GM23338 (cell line): ENCODE data around the gene CCDC117. TPM values are rescaled to one million over a fixed set of nuclear protein-coding genes. Genes with fewer than 3 reads are reported as not detected.
A peak's percentile ranks its signal among the peaks of the same experiment; 100 is the strongest.

Source experiments
- ATAC-seq: fragments of 200-7000 bp; cut with Tn5 transposase; 3 replicates; pipeline ENCODE4 v1.9.1; 2020
- DNase-seq: peaks from one replicate; pipeline ENCODE4 v3.0.0-alpha.2; 2015; ENCODE audit warnings: low spot score
- H2AFZ ChIP-seq: fragments of 200-600 bp; sonication (generic); 2 replicates; pipeline ENCODE4 v1.8.0; 2016; ENCODE audit warnings: antibody characterized with exemption, mild to moderate bottlenecking, moderate library complexity
- H3F3A ChIP-seq: fragments of 200-600 bp; sonication (generic); replicated peaks from 2 replicates; pipeline ENCODE4 v1.8.0; 2017; ENCODE audit warnings: antibody characterized with exemption, mixed run types, low read depth
- H3K27ac ChIP-seq: fragments of 200-600 bp; sonication (generic); 2 replicates; pipeline ENCODE4 v1.6.1; 2016; ENCODE audit warnings: low read depth
- H3K27me3 ChIP-seq: fragments of 200-600 bp; sonication (generic); 2 replicates; pipeline ENCODE4 v1.8.0; 2016; ENCODE audit warnings: mild to moderate bottlenecking, mixed run types, moderate library complexity; ENCODE audit not compliant: insufficient read depth
- H3K36me3 ChIP-seq: fragments of 200-600 bp; sonication (generic); 2 replicates; pipeline ENCODE4 v1.8.0; 2016; ENCODE audit warnings: mild to moderate bottlenecking; ENCODE audit not compliant: insufficient read depth
- H3K4me1 ChIP-seq: fragments of 200-600 bp; sonication (generic); 2 replicates; pipeline ENCODE4 v1.8.0; 2016; ENCODE audit warnings: mild to moderate bottlenecking, moderate library complexity; ENCODE audit not compliant: insufficient read depth
- H3K4me2 ChIP-seq: fragments of 200-600 bp; sonication (generic); 2 replicates; pipeline ENCODE4 v1.7.1; 2017; ENCODE audit warnings: mixed run types
- H3K4me3 ChIP-seq: fragments of 200-600 bp; sonication (generic); 2 replicates; pipeline ENCODE4 v1.6.1; 2016; ENCODE audit warnings: mixed run types
- H3K79me2 ChIP-seq: fragments of 200-600 bp; sonication (generic); replicated peaks from 2 replicates; pipeline ENCODE4 v1.8.0; 2017; ENCODE audit warnings: mild to moderate bottlenecking; ENCODE audit not compliant: insufficient read depth
- H3K9me2 ChIP-seq: fragments of 200-600 bp; sonication (generic); 2 replicates; pipeline ENCODE4 v1.8.0; 2017; ENCODE audit not compliant: insufficient read depth
- H4K20me1 ChIP-seq: fragments of 200-600 bp; sonication (generic); replicated peaks from 2 replicates; pipeline ENCODE4 v1.8.0; 2017; ENCODE audit warnings: mild to moderate bottlenecking; ENCODE audit not compliant: insufficient read depth
- H3K27ac Mint-ChIP-seq: 2 replicates; pipeline ENCODE4 v1.8.0; 2020; ENCODE audit warnings: inconsistent platforms, mild to moderate bottlenecking, moderate library complexity, mixed read lengths
- H3K27me3 Mint-ChIP-seq: 3 replicates; pipeline ENCODE4 v1.8.0; 2022; ENCODE audit warnings: low read depth, mild to moderate bottlenecking, moderate library complexity, mixed read lengths, inconsistent platforms; ENCODE audit not compliant: insufficient read depth, poor library complexity
- H3K36me3 Mint-ChIP-seq: 3 replicates; pipeline ENCODE4 v1.8.0; 2021; ENCODE audit warnings: low read depth, mild to moderate bottlenecking, inconsistent platforms, moderate library complexity, mixed read lengths
- H3K4me1 Mint-ChIP-seq: 3 replicates; pipeline ENCODE4 v1.8.0; 2020; ENCODE audit warnings: mild to moderate bottlenecking, inconsistent platforms, mixed read lengths
- H3K4me3 Mint-ChIP-seq: 3 replicates; pipeline ENCODE4 v1.8.0; 2021; ENCODE audit warnings: moderate library complexity, mild to moderate bottlenecking, inconsistent platforms, mixed read lengths
- H3K9me3 Mint-ChIP-seq: 3 replicates; pipeline ENCODE4 v1.8.0; 2020; ENCODE audit warnings: moderate library complexity, mild to moderate bottlenecking, inconsistent platforms, mixed read lengths
- CREB1 ChIP-seq: fragments of 250-450 bp; sonication (Bioruptor Pico); IDR thresholded peaks from 2 replicates; pipeline ENCODE4 v1.5.0; 2020; ENCODE audit warnings: low read depth, mild to moderate bottlenecking, moderate library complexity
- CTCF ChIP-seq, 2 experiments: fragments of 200-600 bp in 1 of 2; sonication (generic) in 1 of 2; conservative IDR thresholded peaks; 2 replicates each; pipeline versions ENCODE4 v1.5.1 to v1.6.1; 2016 to 2017; ENCODE audit warnings: antibody characterized with exemption in 2 of 2, low read depth in 2 of 2, mild to moderate bottlenecking in 2 of 2, moderate library complexity in 1 of 2
- ETS1 ChIP-seq: IDR thresholded peaks from 2 replicates; pipeline ENCODE4 v1.6.1; 2016; ENCODE audit warnings: antibody characterized with exemption
- EZH2 ChIP-seq: fragments of 200-600 bp; sonication (generic); IDR thresholded peaks from one replicate; pipeline ENCODE4 v1.8.0; 2017; ENCODE audit warnings: antibody characterized with exemption, mild to moderate bottlenecking, low read depth; ENCODE audit not compliant: unreplicated experiment
- EZH2phosphoT487 ChIP-seq: fragments of 200-600 bp; sonication (generic); IDR thresholded peaks from one replicate; pipeline ENCODE4 v1.8.1; 2018; ENCODE audit warnings: antibody characterized with exemption; ENCODE audit not compliant: unreplicated experiment
- JUNB ChIP-seq: IDR thresholded peaks from one replicate; pipeline ENCODE4 v1.6.1; 2016; ENCODE audit warnings: antibody characterized with exemption; ENCODE audit not compliant: unreplicated experiment
- NANOG ChIP-seq: IDR thresholded peaks from 2 replicates; pipeline ENCODE4 v1.6.1; 2016; ENCODE audit warnings: antibody characterized with exemption, borderline replicate concordance
- POLR2AphosphoS5 ChIP-seq: IDR thresholded peaks from 2 replicates; pipeline ENCODE4 v1.6.1; 2016; ENCODE audit warnings: antibody characterized with exemption, low read depth
- ZNF114 ChIP-seq: fragments of 250-450 bp; sonication (Bioruptor Pico); IDR thresholded peaks from 2 replicates; pipeline ENCODE4 v1.5.0; 2020; ENCODE audit warnings: mild to moderate bottlenecking, moderate library complexity
- ZNF331 ChIP-seq: fragments of 250-450 bp; sonication (Bioruptor Pico); IDR thresholded peaks from 2 replicates; pipeline ENCODE4 v1.5.0; 2020; ENCODE audit warnings: low read depth, mild to moderate bottlenecking, moderate library complexity
- polyA plus RNA-seq: library from polyadenylated mRNA; unstranded; fragments of >200 nt; fragmentation: Nextera tagmentation; extraction: Ambion mirVana; gene quantifications from 2 replicates; pipeline ENCODE4 v1.2.1, GENCODE V29; 2016
- total RNA-seq: library from RNA; depleted of rRNA; stranded (reverse); fragments of >200 nt; shearing (Covaris generic); gene quantifications from 2 replicates; pipeline ENCODE4 v1.2.3, GENCODE V29; 2014
- TF ChIP-seq, protein P1 (sequence below): fragments of 250-450 bp; sonication (Bioruptor Pico); IDR thresholded peaks from 2 replicates; pipeline ENCODE4 v1.5.0; 2020; ENCODE audit warnings: mild to moderate bottlenecking, moderate library complexity

Gene CCDC117
- total and polyA plus RNA-seq, 2 experiments from 2014 or later: 23.9 to 54.1 TPM

- no peak overlapping the region for H3K4me2 ChIP-seq
- peaks cover 9% of the 10 kb centered on the region for H3K27me3 Mint-ChIP-seq
- no peaks in the 10 kb centered on the region for H3K4me1 ChIP-seq
- H4K20me1 ChIP-seq: peaks cover 15% of the 10 kb centered on the region
- H3K9me2 ChIP-seq: no peaks in the 10 kb centered on the region
- peaks cover 2% of the 10 kb centered on the region; the same call in 1 of the 3 replicates for H3K9me3 Mint-ChIP-seq
- H3K79me2 ChIP-seq: peaks cover 62% of the 10 kb centered on the region
- no peak for DNase-seq
- H3F3A ChIP-seq: no peaks in the 10 kb centered on the region
- no peak overlapping the region for H2AFZ ChIP-seq
- H3K36me3 ChIP-seq: 0 out of 2 replicates have a peak, but pooled peaks cover 5% of the 10 kb centered on the region
- H3K4me3 ChIP-seq: no peak overlapping the region
- peaks cover 33% of the 10 kb centered on the region for H3K36me3 Mint-ChIP-seq
- TF ChIP-seq ZNF114 (CRISPR knock-in tag): no peak
- TF ChIP-seq CTCF (conservative IDR thresholded peaks at IDR 0.05; ENCODE audit: low read depth in 2 of 2): no peak
- TF ChIP-seq ZNF331 (CRISPR knock-in tag): no peak
- TF ChIP-seq JUNB: no peak
- no peak for TF ChIP-seq POLR2AphosphoS5
- TF ChIP-seq EZH2: no peak
- no peak for TF ChIP-seq EZH2phosphoT487
- no peak for TF ChIP-seq NANOG
- peaks cover 5% of the 10 kb centered on the region for H3K4me1 Mint-ChIP-seq
- no peaks in the 10 kb centered on the region for H3K27me3 ChIP-seq
- no peak overlapping the region for H3K27ac Mint-ChIP-seq
- no peak for ATAC-seq
- H3K4me3 Mint-ChIP-seq: peak overlapping the region; percentile 46
- H3K27ac ChIP-seq: 0 out of 2 replicates have a peak overlapping the region, but pooled peaks have one; percentile 50
These were observed 1.9 kb downstream of the CCDC117 start for GRCh38 chr22:28774378-28774777.

- no peaks in the 10 kb centered on the region for H3K9me2 ChIP-seq
- no peak overlapping the region for H3K4me3 ChIP-seq
- H4K20me1 ChIP-seq: peaks cover 27% of the 10 kb centered on the region
- Mint-ChIP-seq H3K27ac (no peak overlapping the region), H3K27me3 (peaks cover 5% of the 10 kb centered on the region), H3K36me3 (peaks cover 58% of the 10 kb centered on the region), H3K4me3 (no peak overlapping the region), H3K9me3 (no peaks in the 10 kb centered on the region), H3K4me1 (no peaks in the 10 kb centered on the region)
- DNase-seq (no peak), ATAC-seq (no peak)
- peak overlapping the region; percentile 34; the same call in 1 of the 2 replicates for H3K27ac ChIP-seq
- H2AFZ ChIP-seq: no peak overlapping the region
- no peaks in the 10 kb centered on the region for H3K4me1 ChIP-seq
- peaks cover 26% of the 10 kb centered on the region; the same call in 1 of the 2 replicates for H3K36me3 ChIP-seq
- no peaks in the 10 kb centered on the region for H3K27me3 ChIP-seq
- no peaks in the 10 kb centered on the region; the same call in 1 of the 2 replicates for H3F3A ChIP-seq
- no peak overlapping the region for H3K4me2 ChIP-seq
- TF ChIP-seq ZNF331 (CRISPR knock-in tag): no peak
- TF ChIP-seq ETS1: no peak
- TF ChIP-seq, protein P1, sequence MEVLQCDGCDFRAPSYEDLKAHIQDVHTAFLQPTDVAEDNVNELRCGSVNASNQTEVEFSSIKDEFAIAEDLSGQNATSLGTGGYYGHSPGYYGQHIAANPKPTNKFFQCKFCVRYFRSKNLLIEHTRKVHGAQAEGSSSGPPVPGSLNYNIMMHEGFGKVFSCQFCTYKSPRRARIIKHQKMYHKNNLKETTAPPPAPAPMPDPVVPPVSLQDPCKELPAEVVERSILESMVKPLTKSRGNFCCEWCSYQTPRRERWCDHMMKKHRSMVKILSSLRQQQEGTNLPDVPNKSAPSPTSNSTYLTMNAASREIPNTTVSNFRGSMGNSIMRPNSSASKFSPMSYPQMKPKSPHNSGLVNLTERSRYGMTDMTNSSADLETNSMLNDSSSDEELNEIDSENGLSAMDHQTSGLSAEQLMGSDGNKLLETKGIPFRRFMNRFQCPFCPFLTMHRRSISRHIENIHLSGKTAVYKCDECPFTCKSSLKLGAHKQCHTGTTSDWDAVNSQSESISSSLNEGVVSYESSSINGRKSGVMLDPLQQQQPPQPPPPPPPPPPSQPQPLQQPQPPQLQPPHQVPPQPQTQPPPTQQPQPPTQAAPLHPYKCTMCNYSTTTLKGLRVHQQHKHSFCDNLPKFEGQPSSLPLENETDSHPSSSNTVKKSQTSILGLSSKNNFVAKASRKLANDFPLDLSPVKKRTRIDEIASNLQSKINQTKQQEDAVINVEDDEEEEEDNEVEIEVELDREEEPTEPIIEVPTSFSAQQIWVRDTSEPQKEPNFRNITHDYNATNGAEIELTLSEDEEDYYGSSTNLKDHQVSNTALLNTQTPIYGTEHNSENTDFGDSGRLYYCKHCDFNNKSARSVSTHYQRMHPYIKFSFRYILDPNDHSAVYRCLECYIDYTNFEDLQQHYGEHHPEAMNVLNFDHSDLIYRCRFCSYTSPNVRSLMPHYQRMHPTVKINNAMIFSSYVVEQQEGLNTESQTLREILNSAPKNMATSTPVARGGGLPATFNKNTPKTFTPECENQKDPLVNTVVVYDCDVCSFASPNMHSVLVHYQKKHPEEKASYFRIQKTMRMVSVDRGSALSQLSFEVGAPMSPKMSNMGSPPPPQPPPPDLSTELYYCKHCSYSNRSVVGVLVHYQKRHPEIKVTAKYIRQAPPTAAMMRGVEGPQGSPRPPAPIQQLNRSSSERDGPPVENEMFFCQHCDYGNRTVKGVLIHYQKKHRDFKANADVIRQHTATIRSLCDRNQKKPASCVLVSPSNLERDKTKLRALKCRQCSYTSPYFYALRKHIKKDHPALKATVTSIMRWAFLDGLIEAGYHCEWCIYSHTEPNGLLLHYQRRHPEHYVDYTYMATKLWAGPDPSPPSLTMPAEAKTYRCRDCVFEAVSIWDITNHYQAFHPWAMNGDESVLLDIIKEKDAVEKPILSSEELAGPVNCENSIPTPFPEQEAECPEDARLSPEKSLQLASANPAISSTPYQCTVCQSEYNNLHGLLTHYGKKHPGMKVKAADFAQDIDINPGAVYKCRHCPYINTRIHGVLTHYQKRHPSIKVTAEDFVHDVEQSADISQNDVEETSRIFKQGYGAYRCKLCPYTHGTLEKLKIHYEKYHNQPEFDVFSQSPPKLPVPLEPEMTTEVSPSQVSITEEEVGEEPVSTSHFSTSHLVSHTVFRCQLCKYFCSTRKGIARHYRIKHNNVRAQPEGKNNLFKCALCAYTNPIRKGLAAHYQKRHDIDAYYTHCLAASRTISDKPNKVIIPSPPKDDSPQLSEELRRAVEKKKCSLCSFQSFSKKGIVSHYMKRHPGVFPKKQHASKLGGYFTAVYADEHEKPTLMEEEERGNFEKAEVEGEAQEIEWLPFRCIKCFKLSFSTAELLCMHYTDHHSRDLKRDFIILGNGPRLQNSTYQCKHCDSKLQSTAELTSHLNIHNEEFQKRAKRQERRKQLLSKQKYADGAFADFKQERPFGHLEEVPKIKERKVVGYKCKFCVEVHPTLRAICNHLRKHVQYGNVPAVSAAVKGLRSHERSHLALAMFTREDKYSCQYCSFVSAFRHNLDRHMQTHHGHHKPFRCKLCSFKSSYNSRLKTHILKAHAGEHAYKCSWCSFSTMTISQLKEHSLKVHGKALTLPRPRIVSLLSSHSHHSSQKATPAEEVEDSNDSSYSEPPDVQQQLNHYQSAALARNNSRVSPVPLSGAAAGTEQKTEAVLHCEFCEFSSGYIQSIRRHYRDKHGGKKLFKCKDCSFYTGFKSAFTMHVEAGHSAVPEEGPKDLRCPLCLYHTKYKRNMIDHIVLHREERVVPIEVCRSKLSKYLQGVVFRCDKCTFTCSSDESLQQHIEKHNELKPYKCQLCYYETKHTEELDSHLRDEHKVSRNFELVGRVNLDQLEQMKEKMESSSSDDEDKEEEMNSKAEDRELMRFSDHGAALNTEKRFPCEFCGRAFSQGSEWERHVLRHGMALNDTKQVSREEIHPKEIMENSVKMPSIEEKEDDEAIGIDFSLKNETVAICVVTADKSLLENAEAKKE (CRISPR knock-in tag): no peak
- no peak for TF ChIP-seq EZH2phosphoT487
- no peak for TF ChIP-seq JUNB
- TF ChIP-seq CREB1 (CRISPR knock-in tag): no peak
- H3K79me2 ChIP-seq: peaks cover 59% of the 10 kb centered on the region
These were observed 7.3 kb downstream of the CCDC117 start for GRCh38 chr22:28779833-28780232.
